Astrocyte of the spinal cord (primary cell): Measurements from ENCODE around the gene ANAPC4.

Experiments used
- DNase-seq: peaks from one replicate; pipeline ENCODE4 v3.0.0; 2011; ENCODE audit warnings: low read depth, low spot score
- H3K4me3 ChIP-seq: 2 replicates; pipeline ENCODE4 v1.5.1; 2011; ENCODE audit warnings: low read depth, mild to moderate bottlenecking, low read length, moderate library complexity
- CTCF ChIP-seq: IDR thresholded peaks from 2 replicates; pipeline ENCODE4 v1.5.1; 2012; ENCODE audit warnings: low read depth, mild to moderate bottlenecking, low read length, inconsistent platforms
- in situ Hi-C: cut with HindIII; loops from 2 replicates; pipeline ENCODE4 v1.10.0; 2017; ENCODE audit warnings: low sequenced_read_pairs

Gene ANAPC4

GRCh38 chr4:25449688-25450087, 72.6 kb downstream of the ANAPC4 start:
- TF ChIP-seq CTCF, result no peak
- H3K4me3 ChIP-seq, result no peak overlapping the region
- no peak for DNase-seq
- in situ Hi-C loops, result no loop called here

- no peak overlapping the region for H3K4me3 ChIP-seq
- in situ Hi-C loops, result no loop called here
- no peak for DNase-seq
- TF ChIP-seq CTCF, result no peak
Measured at GRCh38 chr4:25450491-25450901, 73.4 kb downstream of the ANAPC4 start.

GRCh38 chr4:25451676-25452075, 74.6 kb downstream of the ANAPC4 start:
- no peak for TF ChIP-seq CTCF
- H3K4me3 ChIP-seq, result no peak overlapping the region
- no peak for DNase-seq
- in situ Hi-C loops, result no loop called here

- DNase-seq, result no peak
- in situ Hi-C loops, result no loop called here
- TF ChIP-seq CTCF, result no peak
- H3K4me3 ChIP-seq, result no peak overlapping the region
Measured at GRCh38 chr4:25452081-25452480, 75.0 kb downstream of the ANAPC4 start.

GRCh38 chr4:25454476-25454875, 77.4 kb downstream of the ANAPC4 start:
- H3K4me3 ChIP-seq, result no peak overlapping the region
- no peak for DNase-seq
- TF ChIP-seq CTCF, result no peak
- in situ Hi-C loops, result no loop called here

- no peak for DNase-seq
- TF ChIP-seq CTCF, result no peak
- no peak overlapping the region for H3K4me3 ChIP-seq
- in situ Hi-C loops, result no loop called here
Measured at GRCh38 chr4:25457053-25457715, 80.1 kb downstream of the ANAPC4 start.
